Caco-2 (cell line): ENCODE measurements around the gene AZGP1. TPM values are rescaled to one million over a fixed set of nuclear protein-coding genes. Genes with fewer than 3 reads are reported as not detected.
A peak's percentile ranks its signal among the peaks of the same experiment; 100 is the strongest.
"Not testable (repeated sequence)": the region's sequence is repeated elsewhere in the genome, so short reads cannot be mapped to it uniquely, and the experiment has no call there.

ENCODE experiments used
- BruUV-seq: library from RNA; stranded (reverse); fragments of 400-500 nt; replicated peaks from 2 replicates; lab custom pipeline; 2021; lab: Mats Ljungman, UMichigan
- CTCF ChIA-PET: fragments of 300-600 bp; sonication (Branson Sonifier 250); formaldehyde crosslinking; loops from one replicate; lab custom pipeline; 2022; ENCODE audit warnings: antibody characterized with exemption; lab: Charles Lee
- POLR2A ChIA-PET: fragments of 300-600 bp; sonication (Branson Sonifier 250); formaldehyde crosslinking; loops from one replicate; lab custom pipeline; 2022; ENCODE audit warnings: antibody characterized with exemption; lab: Charles Lee
- DNase-seq, 2 experiments: peaks; one replicate each; pipeline versions ENCODE4 v3.0.0 to v3.0.0-alpha.2; 2020 to 2022
- H3K27me3 ChIP-seq: replicated peaks from 2 replicates; pipeline ENCODE4 v1.6.0; 2011; ENCODE audit warnings: low read length; ENCODE audit not compliant: control insufficient read depth, insufficient read depth
- H3K36me3 ChIP-seq: 2 replicates; pipeline ENCODE4 v1.5.1; 2011; ENCODE audit warnings: low read length; ENCODE audit not compliant: control insufficient read depth, insufficient read depth
- H3K4me1 ChIP-seq: fragments of 250-450 bp; sonication (Bioruptor Pico); 2 replicates; pipeline ENCODE4 v1.5.1; 2020; ENCODE audit warnings: mild to moderate bottlenecking
- H3K4me3 ChIP-seq: 2 replicates; pipeline ENCODE4 v1.5.1; 2011; ENCODE audit warnings: low read depth, mild to moderate bottlenecking, control low read depth, low read length
- H3K9me3 ChIP-seq: fragments of 250-450 bp; sonication (Bioruptor Pico); 2 replicates; pipeline ENCODE4 v1.5.1; 2020; ENCODE audit warnings: mild to moderate bottlenecking, moderate library complexity
- H3K27ac Mint-ChIP-seq: one replicate; pipeline ENCODE4 v1.8.0; 2022; ENCODE audit warnings: mixed read lengths; ENCODE audit not compliant: unreplicated experiment
- H3K27me3 Mint-ChIP-seq: one replicate; pipeline ENCODE4 v1.8.0; 2022; ENCODE audit warnings: mixed read lengths; ENCODE audit not compliant: insufficient read depth, unreplicated experiment
- H3K36me3 Mint-ChIP-seq: one replicate; pipeline ENCODE4 v1.8.0; 2022; ENCODE audit warnings: mild to moderate bottlenecking, mixed read lengths; ENCODE audit not compliant: insufficient read depth, unreplicated experiment
- H3K4me1 Mint-ChIP-seq: one replicate; pipeline ENCODE4 v1.8.0; 2022; ENCODE audit warnings: low read depth, mixed read lengths; ENCODE audit not compliant: unreplicated experiment
- H3K4me3 Mint-ChIP-seq: one replicate; pipeline ENCODE4 v1.8.0; 2022; ENCODE audit warnings: mild to moderate bottlenecking, moderate library complexity, mixed read lengths; ENCODE audit not compliant: unreplicated experiment
- H3K9me3 Mint-ChIP-seq: one replicate; pipeline ENCODE4 v1.8.0; 2022; ENCODE audit warnings: mixed read lengths; ENCODE audit not compliant: unreplicated experiment
- CTCF ChIP-seq, 2 experiments: fragments of 200-600 bp in 1 of 2; IDR thresholded peaks; 1 replicate in 1 of 2; 2 replicates in 1 of 2; pipeline versions ENCODE4 v1.5.1 to v1.8.0; 2011 to 2022; ENCODE audit warnings: antibody characterized with exemption in 1 of 2, control low read depth in 1 of 2, inconsistent platforms in 1 of 2, low read depth in 1 of 2, low read length in 1 of 2, mild to moderate bottlenecking in 1 of 2, moderate library complexity in 1 of 2; ENCODE audit not compliant: insufficient read depth in 1 of 2, severe bottlenecking in 1 of 2, unreplicated experiment in 1 of 2
- intact Hi-C: fragments of 100-400 bp; cut with micrococcal nuclease; formaldehyde crosslinking; loops from one replicate; pipeline ENCODE4 v1.10.0; 2022; ENCODE audit not compliant: unreplicated experiment
- total RNA-seq: library from RNA; stranded (reverse); gene quantifications from 2 replicates; pipeline ENCODE4 v1.2.3, GENCODE V29; 2022

The AZGP1 gene
- total RNA-seq, 1 experiment from 2014 or later, result not detected

- Mint-ChIP-seq H3K27me3 (peaks cover 10% of the 10 kb centered on the region), H3K9me3 (peaks cover 16% of the 10 kb centered on the region), H3K4me3 (no peak overlapping the region), H3K27ac (no peak overlapping the region), H3K4me1 (no peaks in the 10 kb centered on the region), H3K36me3 (no peaks in the 10 kb centered on the region)
- ChIA-PET POLR2A (no interaction called here), CTCF (no interaction called here)
- Histone ChIP-seq H3K4me3 (no peak overlapping the region), H3K9me3 (peaks cover 9% of the 10 kb centered on the region), H3K27me3 (no peaks in the 10 kb centered on the region), H3K4me1 (no peaks in the 10 kb centered on the region), H3K36me3 (no peaks in the 10 kb centered on the region)
- intact Hi-C loops, result no loop called here
- TF ChIP-seq CTCF (IDR thresholded peaks at IDR 0.05; ENCODE audit: insufficient read depth in 1 of 2, low read depth in 1 of 2, low read length in 1 of 2, severe bottlenecking in 1 of 2, unreplicated experiment in 1 of 2), result no peak
- no peak for DNase-seq
- no TSS peak for BruUV-seq
Measured at GRCh38 chr7:99953649-99954048, 22.2 kb downstream of the AZGP1 start.

GRCh38 chr7:99952649-99953048, 23.2 kb downstream of the AZGP1 start:
- POLR2A ChIA-PET, H3K27me3 ChIP-seq, DNase-seq, H3K36me3 Mint-ChIP-seq, intact Hi-C loops, H3K27ac Mint-ChIP-seq, H3K4me3 ChIP-seq, BruUV-seq, H3K4me1 Mint-ChIP-seq, H3K4me1 ChIP-seq, H3K4me3 Mint-ChIP-seq, H3K36me3 ChIP-seq, H3K9me3 ChIP-seq: not testable (repeated sequence)
- peaks cover 10% of the 10 kb centered on the region for H3K27me3 Mint-ChIP-seq
- peaks cover 17% of the 10 kb centered on the region for H3K9me3 Mint-ChIP-seq
- CTCF ChIA-PET, result interaction anchor here (0.7 kb wide), 1 partner anchor 1560 kb away, joined by 4 read pairs; no protein-coding TSS in a partner anchor

GRCh38 chr7:99950819-99951218, 25.0 kb downstream of the AZGP1 start:
- H3K36me3 Mint-ChIP-seq, DNase-seq, H3K4me1 ChIP-seq, H3K27me3 Mint-ChIP-seq, H3K27me3 ChIP-seq, intact Hi-C loops, H3K4me3 ChIP-seq, BruUV-seq, H3K9me3 ChIP-seq, POLR2A ChIA-PET, H3K36me3 ChIP-seq, CTCF ChIA-PET, H3K4me1 Mint-ChIP-seq, H3K27ac Mint-ChIP-seq, H3K4me3 Mint-ChIP-seq: not testable (repeated sequence)
- H3K9me3 Mint-ChIP-seq, result peaks cover 17% of the 10 kb centered on the region

- Histone ChIP-seq H3K9me3 (peaks cover 7% of the 10 kb centered on the region), H3K36me3 (no peaks in the 10 kb centered on the region), H3K4me3 (no peak overlapping the region), H3K4me1 (no peaks in the 10 kb centered on the region), H3K27me3 (no peaks in the 10 kb centered on the region)
- no peak for DNase-seq
- no peaks in the 10 kb centered on the region for H3K27me3 Mint-ChIP-seq
- no peak overlapping the region for H3K4me3 Mint-ChIP-seq
- intact Hi-C loops, result no loop called here
- H3K4me1 Mint-ChIP-seq, result no peaks in the 10 kb centered on the region
- H3K9me3 Mint-ChIP-seq, result peaks cover 17% of the 10 kb centered on the region
- CTCF ChIA-PET, result no interaction called here
- peak; percentile 12 to 20 for TF ChIP-seq CTCF (IDR thresholded peaks at IDR 0.05; ENCODE audit: insufficient read depth in 1 of 2, low read depth in 1 of 2, low read length in 1 of 2, severe bottlenecking in 1 of 2, unreplicated experiment in 1 of 2)
- no peaks in the 10 kb centered on the region for H3K36me3 Mint-ChIP-seq
- BruUV-seq, result no TSS peak
- POLR2A ChIA-PET, result no interaction called here
- H3K27ac Mint-ChIP-seq, result no peak overlapping the region
Measured at GRCh38 chr7:99949645-99950228, 26.1 kb downstream of the AZGP1 start.
